ENCODE data around the gene FRMD4B. TPM values are rescaled to one million over a fixed set of nuclear protein-coding genes. Genes with fewer than 3 reads are reported as not detected.

FRMD4B gene
- total and polyA plus RNA-seq, 4 donors: 40.9 to 66.7 (median 49.4) TPM

DNA sequence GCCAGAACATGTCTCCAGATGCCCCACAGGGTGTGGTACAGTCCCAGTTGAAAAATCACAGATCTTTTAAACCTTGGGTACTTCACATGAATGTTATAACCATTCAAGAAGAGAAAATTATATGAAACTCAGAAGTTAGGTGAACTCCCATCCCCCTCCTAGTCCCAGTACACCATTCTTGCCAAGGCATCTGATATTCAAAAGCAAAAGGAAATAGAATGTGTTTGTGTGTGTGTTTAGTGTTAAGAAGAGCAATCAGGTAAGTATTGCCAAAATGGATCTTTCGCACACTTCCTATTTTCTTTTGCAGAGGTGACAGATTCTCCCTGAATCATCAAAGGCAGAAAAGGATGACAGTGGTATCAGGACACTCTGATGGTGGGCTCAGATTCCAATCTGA lies 219.4 kb downstream of the FRMD4B start:
- 100% methylated on average over 1 of the region's 1 CpG for WGBS (ENCODE audit: insufficient coverage)
- no peak overlapping the region for H3K4me3 ChIP-seq (ENCODE audit: low read depth, low read length)

DNA sequence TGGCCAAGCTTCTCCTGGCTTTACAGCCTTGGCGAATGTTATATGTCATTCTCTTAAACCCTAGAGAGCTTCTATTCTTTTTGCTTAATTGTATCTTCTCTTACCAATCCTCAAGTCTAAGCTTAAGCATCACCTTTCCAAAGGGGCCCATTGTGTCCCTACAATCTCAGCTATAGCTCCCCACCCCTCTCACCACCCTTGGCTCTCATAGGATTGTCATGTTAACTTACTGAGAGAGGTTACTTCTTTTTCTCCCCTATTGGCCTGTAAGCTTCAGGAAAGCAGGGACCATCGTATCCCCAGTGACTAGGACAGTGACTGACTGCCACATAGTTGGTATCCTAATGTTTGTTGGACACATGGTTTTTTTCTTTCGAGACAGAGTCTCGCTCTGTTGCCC lies 220.1 kb downstream of the FRMD4B start:
- H3K36me3 ChIP-seq (ENCODE audit: control insufficient read depth, insufficient read depth, low read length): no peaks in the 10 kb centered on the region
- H3K9me3 ChIP-seq (ENCODE audit: control insufficient read depth, insufficient read depth, low read length): no peaks in the 10 kb centered on the region
- no peak for DNase-seq (ENCODE audit: low read depth in 4 of 6, low spot score in 6 of 6)
- H3K27me3 ChIP-seq (ENCODE audit: control insufficient read depth, insufficient read depth, low read length): no peaks in the 10 kb centered on the region
- 82% methylated on average over 3 of the region's 4 CpGs for WGBS (ENCODE audit: insufficient coverage)
- no peak overlapping the region for H3K4me3 ChIP-seq (ENCODE audit: low read depth, low read length)
- no peak overlapping the region for H3K27ac ChIP-seq (ENCODE audit: low read depth, low read length)
- H3K4me1 ChIP-seq (ENCODE audit: control insufficient read depth, insufficient read depth, low read length): no peaks in the 10 kb centered on the region

More for the DNA sequence above, 219.4 kb downstream of the FRMD4B start:
- H3K27me3 ChIP-seq (ENCODE audit: control insufficient read depth, insufficient read depth, low read length): no peaks in the 10 kb centered on the region
- no peak overlapping the region for H3K27ac ChIP-seq (ENCODE audit: low read depth, low read length)
- no peaks in the 10 kb centered on the region for H3K9me3 ChIP-seq (ENCODE audit: control insufficient read depth, insufficient read depth, low read length)
- DNase-seq (ENCODE audit: low read depth in 4 of 6, low spot score in 6 of 6): no peak
- H3K36me3 ChIP-seq (ENCODE audit: control insufficient read depth, insufficient read depth, low read length): no peaks in the 10 kb centered on the region
- no peaks in the 10 kb centered on the region for H3K4me1 ChIP-seq (ENCODE audit: control insufficient read depth, insufficient read depth, low read length)

DNA sequence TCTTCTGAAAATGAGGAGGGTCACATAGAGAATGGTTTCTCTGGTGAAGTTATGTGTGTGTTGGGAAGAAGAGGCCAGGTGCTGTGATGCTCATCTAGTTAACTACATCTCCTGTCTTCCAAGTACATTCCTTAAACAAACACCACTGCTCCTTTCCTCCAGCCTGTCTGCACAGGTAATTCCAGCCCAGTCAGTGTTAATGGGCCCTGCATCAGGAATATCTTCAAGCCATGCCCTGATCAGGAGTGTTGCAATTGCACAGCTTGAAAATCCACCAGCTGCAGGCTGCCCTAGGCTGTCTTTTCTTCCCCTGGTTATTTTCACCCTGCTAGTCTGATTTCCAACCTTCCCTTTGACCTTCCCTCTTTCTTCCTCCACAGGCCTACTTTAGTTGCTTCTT lies 221.6 kb downstream of the FRMD4B start:
- Histone ChIP-seq H3K27ac (ENCODE audit: low read depth, low read length) (no peak overlapping the region), H3K36me3 (ENCODE audit: control insufficient read depth, insufficient read depth, low read length) (no peaks in the 10 kb centered on the region), H3K27me3 (ENCODE audit: control insufficient read depth, insufficient read depth, low read length) (no peaks in the 10 kb centered on the region), H3K9me3 (ENCODE audit: control insufficient read depth, insufficient read depth, low read length) (no peaks in the 10 kb centered on the region), H3K4me1 (ENCODE audit: control insufficient read depth, insufficient read depth, low read length) (no peaks in the 10 kb centered on the region), H3K4me3 (ENCODE audit: low read depth, low read length) (no peak overlapping the region)
- no peak for DNase-seq (ENCODE audit: low read depth in 4 of 6, low spot score in 6 of 6)

DNA sequence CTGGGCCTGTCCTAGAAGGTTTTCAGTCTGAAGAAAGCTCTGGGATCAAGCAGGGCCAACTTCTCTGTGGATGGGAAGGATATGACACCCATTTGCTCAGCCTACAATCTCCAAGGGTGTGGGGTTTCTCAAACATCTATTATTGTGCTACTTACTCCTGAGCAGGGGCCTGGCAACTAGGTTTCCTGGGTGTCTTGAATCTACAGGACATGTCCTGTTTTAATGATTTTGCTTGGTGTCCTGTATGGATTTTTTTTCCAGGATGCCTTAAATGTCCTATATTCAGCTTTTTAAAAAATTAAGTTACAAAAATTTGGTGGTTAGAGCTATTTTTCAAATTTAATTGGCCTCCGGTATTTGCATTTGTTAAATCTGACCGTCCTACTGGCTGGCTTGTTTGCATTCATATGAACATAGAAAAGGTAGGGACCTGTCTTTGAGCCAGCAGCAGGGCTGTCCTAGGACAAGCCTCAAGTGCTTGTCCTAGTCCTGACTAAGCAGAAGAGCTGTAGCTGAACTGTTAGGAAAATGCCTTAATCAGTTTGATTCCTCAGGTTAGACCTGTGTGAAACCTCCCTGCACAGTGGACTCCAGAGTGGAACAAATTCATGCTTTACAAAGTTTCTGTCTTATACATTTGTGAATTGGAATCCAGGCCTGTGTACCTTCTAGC lies 223.4 kb downstream of the FRMD4B start:
- 78% methylated on average over 2 of the region's 2 CpGs for whole genome bisulfite sequencing (ENCODE audit: insufficient coverage)
- Histone ChIP-seq H3K9me3 (ENCODE audit: control insufficient read depth, insufficient read depth, low read length) (no peaks in the 10 kb centered on the region), H3K36me3 (ENCODE audit: control insufficient read depth, insufficient read depth, low read length) (no peaks in the 10 kb centered on the region), H3K4me3 (ENCODE audit: low read depth, low read length) (no peak overlapping the region), H3K27me3 (ENCODE audit: control insufficient read depth, insufficient read depth, low read length) (no peaks in the 10 kb centered on the region), H3K4me1 (ENCODE audit: control insufficient read depth, insufficient read depth, low read length) (no peaks in the 10 kb centered on the region), H3K27ac (ENCODE audit: low read depth, low read length) (no peak overlapping the region)
- no peak for DNase-seq (ENCODE audit: low read depth in 4 of 6, low spot score in 6 of 6)

DNA sequence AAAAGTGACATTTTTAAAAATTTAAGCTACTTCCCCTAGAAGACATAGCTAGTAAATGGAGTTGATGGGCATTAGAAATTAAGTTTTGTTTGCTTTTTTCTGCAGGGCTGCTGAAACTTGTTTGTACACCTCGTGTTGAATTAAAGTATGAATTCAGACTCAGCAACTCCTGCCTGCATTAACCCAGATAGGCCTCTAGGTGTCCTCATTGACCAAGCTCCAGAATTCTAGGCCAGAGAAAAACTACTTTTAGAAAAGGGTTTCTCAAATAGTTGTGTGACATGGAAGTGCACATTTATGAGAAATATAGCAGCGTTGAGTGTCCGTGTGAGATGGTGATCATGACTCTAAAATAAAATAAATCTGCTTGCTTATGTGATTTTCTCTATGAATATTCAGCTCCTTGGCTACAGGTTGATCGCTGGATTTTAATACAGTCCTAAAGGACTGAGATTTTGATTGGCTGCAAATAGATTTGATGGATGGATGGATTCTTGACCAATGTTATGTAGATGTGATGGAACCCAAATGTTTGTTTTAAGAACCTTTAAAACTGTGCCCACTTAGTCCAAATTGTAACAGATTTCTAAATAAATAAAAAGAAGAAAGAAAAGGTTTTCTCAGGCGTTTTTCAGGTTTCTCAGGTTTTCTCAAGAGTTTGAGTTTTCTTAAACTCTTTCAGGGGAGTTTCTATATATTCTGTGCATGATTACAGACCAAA lies 224.1 kb downstream of the FRMD4B start:
- H3K36me3 ChIP-seq (ENCODE audit: control insufficient read depth, insufficient read depth, low read length): no peaks in the 10 kb centered on the region
- no peaks in the 10 kb centered on the region for H3K27me3 ChIP-seq (ENCODE audit: control insufficient read depth, insufficient read depth, low read length)
- no peaks in the 10 kb centered on the region for H3K4me1 ChIP-seq (ENCODE audit: control insufficient read depth, insufficient read depth, low read length)
- DNase-seq (ENCODE audit: low read depth in 4 of 6, low spot score in 6 of 6): peak; percentile 33 to 89 (median 52)
- WGBS (ENCODE audit: insufficient coverage): 100% methylated on average over 1 of the region's 5 CpGs
- no peaks in the 10 kb centered on the region for H3K9me3 ChIP-seq (ENCODE audit: control insufficient read depth, insufficient read depth, low read length)
- H3K27ac ChIP-seq (ENCODE audit: low read depth, low read length): no peak overlapping the region
- H3K4me3 ChIP-seq (ENCODE audit: low read depth, low read length): no peak overlapping the region

DNA sequence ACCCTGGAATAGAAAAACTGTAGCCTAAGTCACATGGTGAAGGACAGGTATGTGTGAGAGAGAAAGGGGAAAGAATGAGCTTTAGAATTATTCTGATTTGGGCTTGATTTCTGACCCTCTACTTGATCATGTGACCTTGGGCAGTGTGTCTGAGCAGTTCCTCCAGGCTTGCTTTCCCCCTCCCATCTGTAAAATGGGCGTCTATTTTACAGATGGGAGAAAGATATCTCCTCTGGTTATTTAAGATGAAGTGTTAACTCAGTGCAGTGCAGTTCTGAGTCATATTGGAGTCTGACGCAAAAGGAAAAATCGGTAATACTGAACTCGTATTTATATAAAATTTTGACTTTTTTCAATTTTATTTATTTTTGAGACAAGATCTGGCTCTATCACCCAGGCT lies 225.4 kb downstream of the FRMD4B start:
- no peak for DNase-seq (ENCODE audit: low read depth in 4 of 6, low spot score in 6 of 6)
- Histone ChIP-seq H3K4me3 (ENCODE audit: low read depth, low read length) (no peak overlapping the region), H3K27ac (ENCODE audit: low read depth, low read length) (no peak overlapping the region), H3K36me3 (ENCODE audit: control insufficient read depth, insufficient read depth, low read length) (no peaks in the 10 kb centered on the region), H3K4me1 (ENCODE audit: control insufficient read depth, insufficient read depth, low read length) (no peaks in the 10 kb centered on the region), H3K27me3 (ENCODE audit: control insufficient read depth, insufficient read depth, low read length) (no peaks in the 10 kb centered on the region), H3K9me3 (ENCODE audit: control insufficient read depth, insufficient read depth, low read length) (no peaks in the 10 kb centered on the region)
- WGBS (ENCODE audit: insufficient coverage): no CpG with 5 or more reads among the region's 4 CpGs

DNA sequence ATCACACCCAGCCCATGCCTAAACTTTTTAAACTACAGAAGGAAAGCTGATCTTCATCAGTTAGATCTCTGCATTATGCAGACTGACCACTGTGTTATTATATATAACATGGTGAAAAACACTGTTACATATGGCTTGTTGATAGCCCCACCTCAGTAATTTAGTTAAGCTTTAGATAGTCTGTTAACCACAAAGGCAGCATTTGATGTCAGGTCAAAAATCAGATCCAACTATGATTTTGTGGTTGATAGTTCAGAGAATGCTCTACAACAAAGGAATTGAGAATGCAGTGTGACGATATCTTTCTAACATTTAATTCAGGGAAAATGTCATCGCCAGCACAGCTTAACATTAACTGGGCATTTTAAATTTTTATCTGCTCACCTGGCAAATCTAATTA lies 225.8 kb downstream of the FRMD4B start:
- Histone ChIP-seq H3K9me3 (ENCODE audit: control insufficient read depth, insufficient read depth, low read length) (no peaks in the 10 kb centered on the region), H3K36me3 (ENCODE audit: control insufficient read depth, insufficient read depth, low read length) (no peaks in the 10 kb centered on the region), H3K4me3 (ENCODE audit: low read depth, low read length) (no peak overlapping the region), H3K27ac (ENCODE audit: low read depth, low read length) (no peak overlapping the region), H3K4me1 (ENCODE audit: control insufficient read depth, insufficient read depth, low read length) (no peaks in the 10 kb centered on the region), H3K27me3 (ENCODE audit: control insufficient read depth, insufficient read depth, low read length) (no peaks in the 10 kb centered on the region)
- DNase-seq (ENCODE audit: low read depth in 4 of 6, low spot score in 6 of 6): no peak
- 100% methylated on average over 1 of the region's 2 CpGs for WGBS (ENCODE audit: insufficient coverage)

DNA sequence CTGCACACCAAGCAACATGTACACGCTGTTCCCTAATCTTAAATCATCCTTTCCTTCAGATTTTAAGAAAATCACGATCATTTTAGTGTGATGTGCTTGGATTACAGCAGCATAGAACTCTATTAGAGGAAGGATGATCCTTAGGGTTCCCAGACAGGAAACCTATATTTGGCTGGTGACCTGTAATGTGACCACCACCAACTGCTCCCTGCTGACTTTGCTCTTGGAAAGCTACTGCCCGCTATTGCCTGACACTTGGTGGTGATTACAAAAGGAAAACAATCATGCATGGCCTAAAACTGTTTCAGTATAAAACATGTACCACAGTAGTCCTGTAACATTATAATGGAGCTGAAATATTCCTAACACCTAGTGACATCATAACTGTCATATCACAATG lies 236.3 kb downstream of the FRMD4B start:
- no CpG with 5 or more reads among the region's 3 CpGs for WGBS (ENCODE audit: insufficient coverage)
- Histone ChIP-seq H3K27ac (ENCODE audit: low read depth, low read length) (no peak overlapping the region), H3K9me3 (ENCODE audit: control insufficient read depth, insufficient read depth, low read length) (no peaks in the 10 kb centered on the region), H3K36me3 (ENCODE audit: control insufficient read depth, insufficient read depth, low read length) (no peaks in the 10 kb centered on the region), H3K4me3 (ENCODE audit: low read depth, low read length) (no peak overlapping the region), H3K27me3 (ENCODE audit: control insufficient read depth, insufficient read depth, low read length) (no peaks in the 10 kb centered on the region), H3K4me1 (ENCODE audit: control insufficient read depth, insufficient read depth, low read length) (no peaks in the 10 kb centered on the region)
- no peak for DNase-seq (ENCODE audit: low read depth in 4 of 6, low spot score in 6 of 6)

DNA sequence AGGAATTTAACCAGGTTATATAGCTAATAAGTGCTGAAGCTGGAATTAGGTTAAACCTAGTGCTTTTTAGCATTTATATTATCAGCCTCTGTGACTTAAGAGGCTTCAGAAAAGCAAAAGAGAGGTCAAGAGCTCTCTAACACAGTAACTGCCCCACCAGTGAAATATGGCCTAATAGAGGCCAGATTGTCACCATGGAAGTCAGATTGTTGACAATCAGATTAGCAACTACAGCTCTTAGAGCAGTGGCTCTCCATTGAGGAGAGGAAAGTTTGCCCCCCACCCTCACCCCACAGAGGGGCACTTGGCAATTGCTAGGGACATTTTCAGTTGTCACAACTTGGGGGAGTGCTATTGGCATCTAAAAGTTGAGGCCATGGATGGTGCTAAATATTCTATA lies 240.2 kb downstream of the FRMD4B start:
- Histone ChIP-seq H3K27ac (ENCODE audit: low read depth, low read length) (no peak overlapping the region), H3K36me3 (ENCODE audit: control insufficient read depth, insufficient read depth, low read length) (no peaks in the 10 kb centered on the region), H3K4me1 (ENCODE audit: control insufficient read depth, insufficient read depth, low read length) (no peaks in the 10 kb centered on the region), H3K9me3 (ENCODE audit: control insufficient read depth, insufficient read depth, low read length) (no peaks in the 10 kb centered on the region), H3K4me3 (ENCODE audit: low read depth, low read length) (no peak overlapping the region), H3K27me3 (ENCODE audit: control insufficient read depth, insufficient read depth, low read length) (no peaks in the 10 kb centered on the region)
- DNase-seq (ENCODE audit: low read depth in 4 of 6, low spot score in 6 of 6): no peak

DNA sequence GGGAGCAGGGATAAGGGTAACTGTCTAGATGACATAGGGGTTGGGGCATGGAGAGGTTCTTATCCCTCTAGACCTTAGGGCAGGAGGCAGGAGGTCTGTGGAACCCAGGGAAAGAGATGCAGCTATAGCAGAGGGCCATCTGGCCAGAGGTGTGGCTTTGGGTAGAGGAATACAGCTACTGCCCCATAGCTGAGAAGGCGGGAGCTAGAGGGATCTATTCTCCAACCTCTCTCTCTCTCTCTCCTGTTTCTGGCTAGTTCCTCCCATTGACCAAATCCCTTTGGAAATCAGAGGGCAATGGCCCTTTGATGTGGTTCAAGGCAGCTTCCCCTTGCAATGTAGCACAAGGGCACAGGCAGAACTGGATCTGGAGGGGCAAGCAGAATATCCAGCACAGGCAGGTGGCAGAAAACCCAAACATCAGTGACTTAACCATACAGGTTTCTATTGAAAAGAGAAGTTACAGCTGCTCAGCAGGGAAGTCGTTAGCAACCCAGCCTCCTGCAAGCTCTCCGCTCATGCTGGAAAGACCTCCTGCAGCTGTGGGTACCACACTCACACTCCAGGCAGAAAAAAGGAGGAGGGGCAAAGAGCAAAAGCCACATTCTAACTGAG lies 241.2 kb downstream of the FRMD4B start:
- 60% methylated on average over 1 of the region's 3 CpGs for WGBS (ENCODE audit: insufficient coverage)
- H3K4me1 ChIP-seq (ENCODE audit: control insufficient read depth, insufficient read depth, low read length): no peaks in the 10 kb centered on the region
- H3K4me3 ChIP-seq (ENCODE audit: low read depth, low read length): no peak overlapping the region

More for the DNA sequence above, 241.2 kb downstream of the FRMD4B start:
- Histone ChIP-seq H3K27ac (ENCODE audit: low read depth, low read length) (no peak overlapping the region), H3K9me3 (ENCODE audit: control insufficient read depth, insufficient read depth, low read length) (no peaks in the 10 kb centered on the region), H3K27me3 (ENCODE audit: control insufficient read depth, insufficient read depth, low read length) (no peaks in the 10 kb centered on the region), H3K36me3 (ENCODE audit: control insufficient read depth, insufficient read depth, low read length) (no peaks in the 10 kb centered on the region)
- DNase-seq (ENCODE audit: low read depth in 4 of 6, low spot score in 6 of 6): peak in 2 of 6 donors; percentile 18 to 69

Measured in spinal cord (tissue), 10 donors.